HEK293 (cell line): ENCODE data around the gene TNFRSF4.

Source experiments
- CTCF ChIA-PET: fragments of 350-600 bp; formaldehyde crosslinking; extraction: SDS; loops from one replicate; lab custom pipeline; 2021; ENCODE audit warnings: antibody characterized with exemption; lab: Yijun Ruan, JAX
- POLR2A ChIA-PET: fragments of 300-600 bp; formaldehyde crosslinking; extraction: SDS; loops from one replicate; lab custom pipeline; 2020; ENCODE audit warnings: antibody characterized with exemption, inconsistent platforms; lab: Yijun Ruan, JAX
- H3K27ac ChIP-seq: fragments of 200-500 bp; sonication (Bioruptor generic); 2 replicates; pipeline ENCODE4 v1.5.1; 2014; ENCODE audit warnings: low read depth, low read length, control low read depth, inconsistent platforms; ENCODE audit errors: extremely low read depth
- H3K36me3 ChIP-seq, 2 experiments: fragments of 200-500 bp in 1 of 2; sonication (Bioruptor generic) in 1 of 2; 1 replicate in 1 of 2; 2 replicates in 1 of 2; pipeline ENCODE4 v1.5.1; 2014 to 2017; ENCODE audit warnings: inconsistent platforms in 2 of 2, low read length in 2 of 2; ENCODE audit not compliant: control insufficient read depth in 2 of 2, insufficient read depth in 1 of 2
- H3K4me1 ChIP-seq: fragments of 200-500 bp; sonication (Bioruptor generic); 2 replicates; pipeline ENCODE4 v1.5.1; 2014; ENCODE audit warnings: mild to moderate bottlenecking, low read length, inconsistent platforms; ENCODE audit not compliant: control insufficient read depth, insufficient read depth
- H3K4me3 ChIP-seq: 2 replicates; pipeline ENCODE4 v1.5.1; 2011; ENCODE audit warnings: low read depth, mild to moderate bottlenecking, control low read depth, low read length, moderate library complexity
- H3K9me3 ChIP-seq: fragments of 200-500 bp; sonication (Bioruptor generic); 2 replicates; pipeline ENCODE4 v1.5.1; 2014; ENCODE audit warnings: low read depth, low read length, inconsistent platforms; ENCODE audit not compliant: control insufficient read depth, insufficient read depth
- EGR2 ChIP-seq: fragments of 450-650 bp; formaldehyde crosslinking; IDR thresholded peaks from 2 replicates; pipeline ENCODE4 v1.5.1; 2016; ENCODE audit warnings: low read depth, missing biosample characterization, missing genetic modification characterization
- GLIS2 ChIP-seq: fragments of 450-650 bp; formaldehyde crosslinking; IDR thresholded peaks from 2 replicates; pipeline ENCODE4 v1.5.1; 2016; ENCODE audit warnings: missing biosample characterization, missing genetic modification characterization
- IKZF3 ChIP-seq: fragments of 450-650 bp; IDR thresholded peaks from 2 replicates; pipeline ENCODE4 v1.5.0; 2018; ENCODE audit warnings: missing biosample characterization, mild to moderate bottlenecking, missing genetic modification characterization, moderate library complexity
- KLF1 ChIP-seq: fragments of 450-650 bp; formaldehyde crosslinking; IDR thresholded peaks from 2 replicates; pipeline ENCODE4 v1.5.1; 2016; ENCODE audit warnings: missing biosample characterization, missing genetic modification characterization
- SCRT2 ChIP-seq: fragments of 450-650 bp; formaldehyde crosslinking; IDR thresholded peaks from 2 replicates; pipeline ENCODE4 v1.5.1; 2016; ENCODE audit warnings: missing biosample characterization, missing genetic modification characterization
- ZBTB21 ChIP-seq: fragments of 450-650 bp; formaldehyde crosslinking; IDR thresholded peaks from 2 replicates; pipeline ENCODE4 v1.5.1; 2017; ENCODE audit warnings: missing biosample characterization, missing genetic modification characterization
- ZBTB8A ChIP-seq: fragments of 450-650 bp; formaldehyde crosslinking; IDR thresholded peaks from 2 replicates; pipeline ENCODE4 v1.5.1; 2016; ENCODE audit warnings: missing biosample characterization, missing genetic modification characterization
- ZIC2 ChIP-seq: fragments of 450-650 bp; formaldehyde crosslinking; IDR thresholded peaks from 2 replicates; pipeline ENCODE4 v1.5.1; 2016; ENCODE audit warnings: missing biosample characterization, missing genetic modification characterization
- ZNF10 ChIP-seq: fragments of 450-650 bp; formaldehyde crosslinking; IDR thresholded peaks from 2 replicates; pipeline ENCODE4 v1.5.1; 2017; ENCODE audit warnings: missing biosample characterization, missing genetic modification characterization
- ZNF114 ChIP-seq: fragments of 450-650 bp; formaldehyde crosslinking; IDR thresholded peaks from 2 replicates; pipeline ENCODE4 v1.5.0; 2017; ENCODE audit warnings: missing biosample characterization, missing genetic modification characterization
- ZNF138 ChIP-seq: fragments of 450-650 bp; formaldehyde crosslinking; IDR thresholded peaks from 2 replicates; pipeline ENCODE4 v1.5.1; 2016; ENCODE audit warnings: missing biosample characterization, missing genetic modification characterization, borderline replicate concordance
- ZNF16 ChIP-seq: fragments of 450-650 bp; formaldehyde crosslinking; IDR thresholded peaks from 2 replicates; pipeline ENCODE4 v1.5.1; 2016; ENCODE audit warnings: low read depth, missing biosample characterization, missing genetic modification characterization
- ZNF292 ChIP-seq: fragments of 450-650 bp; formaldehyde crosslinking; IDR thresholded peaks from 2 replicates; pipeline ENCODE4 v1.5.1; 2016; ENCODE audit warnings: low read depth, missing biosample characterization, missing genetic modification characterization, borderline replicate concordance
- ZNF529 ChIP-seq: fragments of 450-650 bp; formaldehyde crosslinking; IDR thresholded peaks from 2 replicates; pipeline ENCODE4 v1.5.1; 2017; ENCODE audit warnings: missing genetic modification characterization, missing biosample characterization; ENCODE audit not compliant: insufficient replicate concordance
- ZNF596 ChIP-seq: fragments of 450-650 bp; IDR thresholded peaks from 2 replicates; pipeline ENCODE4 v1.5.0; 2018; ENCODE audit warnings: missing biosample characterization, mild to moderate bottlenecking, missing genetic modification characterization, moderate library complexity
- ZNF624 ChIP-seq: fragments of 450-650 bp; formaldehyde crosslinking; IDR thresholded peaks from 2 replicates; pipeline ENCODE4 v1.5.1; 2017; ENCODE audit warnings: missing biosample characterization, missing genetic modification characterization
- ZNF660 ChIP-seq: fragments of 450-650 bp; IDR thresholded peaks from 2 replicates; pipeline ENCODE4 v1.5.1; 2018; ENCODE audit warnings: missing biosample characterization, mild to moderate bottlenecking, missing genetic modification characterization
- ZNF776 ChIP-seq: fragments of 450-650 bp; formaldehyde crosslinking; IDR thresholded peaks from 2 replicates; pipeline ENCODE4 v1.5.0; 2017; ENCODE audit warnings: missing biosample characterization, missing genetic modification characterization, borderline replicate concordance
- ZNF837 ChIP-seq: fragments of 450-650 bp; formaldehyde crosslinking; IDR thresholded peaks from 2 replicates; pipeline ENCODE4 v1.5.1; 2016; ENCODE audit warnings: missing biosample characterization, missing genetic modification characterization
- TF ChIP-seq, protein P1 (sequence below): fragments of 450-650 bp; formaldehyde crosslinking; IDR thresholded peaks from 2 replicates; pipeline ENCODE4 v1.5.1; 2016; ENCODE audit warnings: missing biosample characterization, missing genetic modification characterization, low read depth
- TF ChIP-seq, protein P2 (sequence below): fragments of 450-650 bp; formaldehyde crosslinking; IDR thresholded peaks from 2 replicates; pipeline ENCODE4 v1.5.1; 2016; ENCODE audit warnings: missing biosample characterization, missing genetic modification characterization
- TF ChIP-seq, protein P3 (sequence below): fragments of 450-650 bp; formaldehyde crosslinking; IDR thresholded peaks from 2 replicates; pipeline ENCODE4; 2016; ENCODE audit warnings: missing biosample characterization, missing genetic modification characterization
- TF ChIP-seq, protein P4 (sequence below): fragments of 450-650 bp; formaldehyde crosslinking; IDR thresholded peaks from 2 replicates; pipeline ENCODE4 v1.5.1; 2016; ENCODE audit warnings: missing biosample characterization, missing genetic modification characterization

Gene TNFRSF4

DNA sequence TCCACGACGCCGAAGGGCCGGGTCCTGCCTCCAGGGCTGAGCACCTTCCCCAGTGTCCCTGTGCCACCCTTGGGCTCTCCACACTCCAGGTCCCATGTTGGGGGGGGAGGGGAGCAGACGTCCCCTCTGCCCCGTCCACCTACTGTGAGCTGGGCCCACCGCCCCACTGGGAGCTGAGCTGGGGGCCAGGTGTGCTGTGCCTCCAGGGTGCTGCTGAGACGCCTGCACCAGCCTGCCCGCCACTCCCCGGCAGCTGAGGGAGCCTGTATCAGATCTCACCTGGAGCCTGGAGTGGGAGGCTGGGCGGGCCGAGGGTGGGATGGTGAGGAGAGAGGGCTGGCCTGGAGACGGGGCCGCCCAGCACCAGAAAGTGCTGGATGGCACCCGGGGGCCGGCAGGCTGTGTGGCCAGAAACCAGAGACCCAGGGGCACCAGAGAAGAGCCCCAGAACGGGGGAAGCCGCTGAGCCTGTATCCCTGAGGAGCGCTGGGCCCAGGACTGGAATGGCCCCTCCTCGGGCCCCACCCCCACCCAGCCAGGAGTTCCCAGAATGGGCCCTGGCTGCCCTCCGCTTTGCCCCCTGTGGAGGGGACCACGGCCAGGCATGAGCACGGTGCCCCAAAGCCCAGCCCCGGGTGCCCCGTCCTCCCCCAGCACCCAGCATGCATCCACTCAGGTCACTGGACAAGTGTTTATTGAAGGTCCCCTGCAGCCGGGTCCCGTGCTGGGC is 11.0 kb downstream of the TNFRSF4 start:
- ChIA-PET CTCF (no interaction called here), POLR2A (no interaction called here)
- no peaks in the 10 kb centered on the region for H3K36me3 ChIP-seq
- TF ChIP-seq ZNF138 (tag by site-specific recombination) (no peak), ZNF292 (tag by site-specific recombination) (no peak), ZIC2 (tag by site-specific recombination) (no peak), GLIS2 (tag by site-specific recombination) (no peak), ZNF624 (tag by site-specific recombination) (no peak), KLF1 (tag by site-specific recombination) (peak; percentile 40), ZNF529 (tag by site-specific recombination) (no peak), ZBTB8A (tag by site-specific recombination) (peak; percentile 37; the same call in 1 of the 2 replicates), ZBTB21 (no peak), ZNF596 (no peak), EGR2 (0 out of 2 replicates have a peak, but pooled peaks have one; percentile 37), ZNF660 (no peak)
- TF ChIP-seq, protein P1, sequence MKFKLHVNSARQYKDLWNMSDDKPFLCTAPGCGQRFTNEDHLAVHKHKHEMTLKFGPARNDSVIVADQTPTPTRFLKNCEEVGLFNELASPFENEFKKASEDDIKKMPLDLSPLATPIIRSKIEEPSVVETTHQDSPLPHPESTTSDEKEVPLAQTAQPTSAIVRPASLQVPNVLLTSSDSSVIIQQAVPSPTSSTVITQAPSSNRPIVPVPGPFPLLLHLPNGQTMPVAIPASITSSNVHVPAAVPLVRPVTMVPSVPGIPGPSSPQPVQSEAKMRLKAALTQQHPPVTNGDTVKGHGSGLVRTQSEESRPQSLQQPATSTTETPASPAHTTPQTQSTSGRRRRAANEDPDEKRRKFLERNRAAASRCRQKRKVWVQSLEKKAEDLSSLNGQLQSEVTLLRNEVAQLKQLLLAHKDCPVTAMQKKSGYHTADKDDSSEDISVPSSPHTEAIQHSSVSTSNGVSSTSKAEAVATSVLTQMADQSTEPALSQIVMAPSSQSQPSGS (tag by site-specific recombination), result no peak
- TF ChIP-seq, protein P2, sequence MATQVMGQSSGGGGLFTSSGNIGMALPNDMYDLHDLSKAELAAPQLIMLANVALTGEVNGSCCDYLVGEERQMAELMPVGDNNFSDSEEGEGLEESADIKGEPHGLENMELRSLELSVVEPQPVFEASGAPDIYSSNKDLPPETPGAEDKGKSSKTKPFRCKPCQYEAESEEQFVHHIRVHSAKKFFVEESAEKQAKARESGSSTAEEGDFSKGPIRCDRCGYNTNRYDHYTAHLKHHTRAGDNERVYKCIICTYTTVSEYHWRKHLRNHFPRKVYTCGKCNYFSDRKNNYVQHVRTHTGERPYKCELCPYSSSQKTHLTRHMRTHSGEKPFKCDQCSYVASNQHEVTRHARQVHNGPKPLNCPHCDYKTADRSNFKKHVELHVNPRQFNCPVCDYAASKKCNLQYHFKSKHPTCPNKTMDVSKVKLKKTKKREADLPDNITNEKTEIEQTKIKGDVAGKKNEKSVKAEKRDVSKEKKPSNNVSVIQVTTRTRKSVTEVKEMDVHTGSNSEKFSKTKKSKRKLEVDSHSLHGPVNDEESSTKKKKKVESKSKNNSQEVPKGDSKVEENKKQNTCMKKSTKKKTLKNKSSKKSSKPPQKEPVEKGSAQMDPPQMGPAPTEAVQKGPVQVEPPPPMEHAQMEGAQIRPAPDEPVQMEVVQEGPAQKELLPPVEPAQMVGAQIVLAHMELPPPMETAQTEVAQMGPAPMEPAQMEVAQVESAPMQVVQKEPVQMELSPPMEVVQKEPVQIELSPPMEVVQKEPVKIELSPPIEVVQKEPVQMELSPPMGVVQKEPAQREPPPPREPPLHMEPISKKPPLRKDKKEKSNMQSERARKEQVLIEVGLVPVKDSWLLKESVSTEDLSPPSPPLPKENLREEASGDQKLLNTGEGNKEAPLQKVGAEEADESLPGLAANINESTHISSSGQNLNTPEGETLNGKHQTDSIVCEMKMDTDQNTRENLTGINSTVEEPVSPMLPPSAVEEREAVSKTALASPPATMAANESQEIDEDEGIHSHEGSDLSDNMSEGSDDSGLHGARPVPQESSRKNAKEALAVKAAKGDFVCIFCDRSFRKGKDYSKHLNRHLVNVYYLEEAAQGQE (tag by site-specific recombination), result no peak
- H3K4me3 ChIP-seq, result no peak overlapping the region
- no peak overlapping the region for H3K27ac ChIP-seq
- H3K9me3 ChIP-seq, result no peaks in the 10 kb centered on the region
- no peaks in the 10 kb centered on the region; the same call in 1 of the 2 replicates for H3K4me1 ChIP-seq

DNA sequence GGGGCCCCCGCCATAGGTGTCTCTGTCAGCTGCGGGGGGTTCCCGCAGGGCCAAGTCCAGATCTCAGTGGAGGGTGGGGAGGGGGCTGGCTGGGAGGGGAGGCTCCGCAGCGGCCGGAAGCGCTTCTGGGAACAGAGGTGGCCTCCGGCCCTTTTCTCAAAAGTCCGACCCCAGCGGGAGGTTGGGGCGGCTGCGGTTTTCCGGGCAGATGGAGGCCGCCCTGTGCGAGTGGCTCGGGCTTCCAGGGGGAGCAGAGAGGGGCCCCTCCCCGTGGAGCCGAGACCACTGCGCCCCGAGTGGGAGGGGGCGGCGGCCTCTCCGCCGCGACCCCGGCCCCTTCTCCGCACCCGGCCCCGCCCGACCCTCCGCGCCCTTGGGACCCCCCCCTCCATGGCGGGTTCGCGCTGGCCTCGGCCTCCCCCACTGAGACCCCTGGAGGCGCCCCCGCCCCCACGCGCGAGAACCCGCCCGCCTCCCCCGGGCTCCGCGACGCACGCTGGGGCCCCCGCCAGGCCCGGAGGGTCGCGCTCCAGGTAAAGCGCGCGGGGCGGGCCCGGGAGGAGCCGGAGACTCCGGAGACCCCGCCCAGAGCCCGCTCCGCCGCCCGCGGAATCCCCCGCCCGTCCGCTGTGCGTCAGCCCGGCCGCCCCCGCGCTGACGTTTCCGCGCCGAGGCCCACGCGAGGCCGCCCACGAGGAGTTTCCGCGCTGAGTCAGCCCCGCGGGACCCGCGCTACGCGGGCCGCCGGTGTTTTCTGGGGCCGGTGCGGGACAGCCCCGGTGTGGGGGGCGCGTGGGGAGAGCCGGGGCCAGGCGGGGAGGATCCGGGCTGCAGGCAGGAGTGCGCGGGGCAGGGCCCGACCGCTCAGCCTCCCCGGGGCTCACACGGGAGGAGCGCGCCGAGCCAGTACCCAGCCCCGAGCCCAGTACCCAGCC is 12.8 kb downstream of the TNFRSF4 start:
- peak overlapping the region; percentile 38 for H3K4me3 ChIP-seq
- no peak overlapping the region; the same call in 1 of the 2 replicates for H3K27ac ChIP-seq
- ChIA-PET CTCF (no interaction called here), POLR2A (interaction anchor here (0.6 kb wide), 1 partner anchor 32 kb away, joined by 3 read pairs; no protein-coding TSS in a partner anchor)
- H3K4me1 ChIP-seq, result no peaks in the 10 kb centered on the region
- H3K9me3 ChIP-seq, result no peaks in the 10 kb centered on the region
- no peaks in the 10 kb centered on the region for H3K36me3 ChIP-seq
- no peak for TF ChIP-seq IKZF3
- no peak for TF ChIP-seq ZNF16 (tag by site-specific recombination)
- TF ChIP-seq SCRT2 (tag by site-specific recombination), result no peak
- no peak for TF ChIP-seq ZNF837
- TF ChIP-seq, protein P3, sequence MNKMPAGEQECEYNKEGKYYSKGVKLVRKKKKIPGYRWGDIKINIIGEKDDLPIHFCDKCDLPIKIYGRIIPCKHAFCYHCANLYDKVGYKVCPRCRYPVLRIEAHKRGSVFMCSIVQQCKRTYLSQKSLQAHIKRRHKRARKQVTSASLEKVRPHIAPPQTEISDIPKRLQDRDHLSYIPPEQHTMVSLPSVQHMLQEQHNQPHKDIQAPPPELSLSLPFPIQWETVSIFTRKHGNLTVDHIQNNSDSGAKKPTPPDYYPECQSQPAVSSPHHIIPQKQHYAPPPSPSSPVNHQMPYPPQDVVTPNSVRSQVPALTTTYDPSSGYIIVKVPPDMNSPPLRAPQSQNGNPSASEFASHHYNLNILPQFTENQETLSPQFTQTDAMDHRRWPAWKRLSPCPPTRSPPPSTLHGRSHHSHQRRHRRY, result no peak
- TF ChIP-seq ZIC2 (tag by site-specific recombination), result peak; percentile 57
- TF ChIP-seq ZNF114 (tag by site-specific recombination), result no peak
- no peak for TF ChIP-seq ZNF10 (tag by site-specific recombination)
- TF ChIP-seq ZNF624 (tag by site-specific recombination), result no peak
- TF ChIP-seq ZNF776 (tag by site-specific recombination), result no peak
- no peak for TF ChIP-seq ZNF529 (tag by site-specific recombination)
- TF ChIP-seq, protein P4, sequence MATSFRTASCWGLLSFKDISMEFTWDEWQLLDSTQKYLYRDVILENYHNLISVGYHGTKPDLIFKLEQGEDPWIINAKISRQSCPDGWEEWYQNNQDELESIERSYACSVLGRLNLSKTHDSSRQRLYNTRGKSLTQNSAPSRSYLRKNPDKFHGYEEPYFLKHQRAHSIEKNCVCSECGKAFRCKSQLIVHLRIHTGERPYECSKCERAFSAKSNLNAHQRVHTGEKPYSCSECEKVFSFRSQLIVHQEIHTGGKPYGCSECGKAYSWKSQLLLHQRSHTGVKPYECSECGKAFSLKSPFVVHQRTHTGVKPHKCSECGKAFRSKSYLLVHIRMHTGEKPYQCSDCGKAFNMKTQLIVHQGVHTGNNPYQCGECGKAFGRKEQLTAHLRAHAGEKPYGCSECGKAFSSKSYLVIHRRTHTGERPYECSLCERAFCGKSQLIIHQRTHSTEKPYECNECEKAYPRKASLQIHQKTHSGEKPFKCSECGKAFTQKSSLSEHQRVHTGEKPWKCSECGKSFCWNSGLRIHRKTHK (tag by site-specific recombination), result no peak
